HG03520 (cell line): ENCODE data around the gene CNKSR3.

Experiments
- ATAC-seq: cut with Tn5 transposase; IDR thresholded peaks from one replicate; pipeline ENCODE4 v1.9.1; 2021; ENCODE audit warnings: mild to moderate bottlenecking, moderate library complexity; ENCODE audit not compliant: unreplicated experiment

CNKSR3 gene

DNA sequence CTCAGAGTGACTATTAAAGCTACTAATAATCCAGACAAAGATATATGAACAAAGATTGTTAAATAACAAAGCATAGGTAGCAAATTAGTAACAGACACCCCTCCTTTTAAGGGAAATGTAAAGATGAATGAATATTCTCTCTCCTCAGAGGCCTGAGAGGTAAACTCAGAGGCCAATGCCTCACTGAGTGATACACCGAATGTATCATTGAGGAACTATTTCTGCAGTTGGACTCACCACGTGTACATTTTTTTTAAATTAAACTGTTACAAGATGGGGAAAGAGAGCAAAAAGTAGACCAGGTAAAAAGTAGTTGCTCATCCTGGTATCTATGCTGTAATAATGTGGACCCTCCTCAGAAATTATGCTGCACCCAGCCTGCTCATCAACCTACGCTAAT lies 81.6 kb downstream of the CNKSR3 start:
- no peak for ATAC-seq

DNA sequence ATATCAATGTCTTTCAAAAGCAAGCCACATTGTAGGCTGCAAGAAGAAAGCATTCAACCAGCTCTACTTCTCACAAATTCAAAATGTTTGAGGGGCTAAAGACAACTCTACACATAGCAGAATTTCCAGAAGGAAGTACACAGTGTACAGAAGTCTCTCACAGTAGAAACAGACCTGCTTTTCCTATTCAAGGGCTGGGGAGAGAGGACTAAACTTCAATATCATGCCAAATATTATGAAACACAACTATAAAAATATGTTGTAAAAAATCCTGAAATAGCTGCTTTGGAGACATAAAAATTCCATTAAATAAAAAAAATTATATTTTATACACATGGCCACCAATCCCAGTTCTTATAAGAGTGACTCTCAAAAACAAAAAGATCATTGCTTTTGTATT lies 83.0 kb downstream of the CNKSR3 start:
- ATAC-seq = no peak

DNA sequence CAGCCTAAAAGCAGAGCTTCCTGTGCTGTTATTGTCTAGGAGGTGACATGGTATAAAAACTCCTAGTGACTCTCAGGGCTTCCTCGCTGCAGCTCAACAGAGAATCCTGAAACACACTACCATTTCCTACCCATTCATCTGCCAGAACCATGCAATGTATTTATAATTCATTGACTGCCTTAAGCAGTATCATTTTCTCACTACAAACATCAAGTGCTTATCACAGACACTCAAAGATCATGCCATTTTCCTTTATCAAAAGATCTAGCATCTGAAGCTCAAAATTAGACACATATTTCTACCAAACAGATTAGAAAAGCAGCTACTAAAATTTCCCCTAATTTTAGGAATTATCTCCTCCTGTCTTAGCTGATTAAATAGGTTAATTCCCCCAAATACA lies 83.5 kb downstream of the CNKSR3 start:
- no peak for ATAC-seq

GRCh38 chr6:154425034-154425433 lies 85.5 kb downstream of the CNKSR3 start:
- ATAC-seq = no peak

DNA sequence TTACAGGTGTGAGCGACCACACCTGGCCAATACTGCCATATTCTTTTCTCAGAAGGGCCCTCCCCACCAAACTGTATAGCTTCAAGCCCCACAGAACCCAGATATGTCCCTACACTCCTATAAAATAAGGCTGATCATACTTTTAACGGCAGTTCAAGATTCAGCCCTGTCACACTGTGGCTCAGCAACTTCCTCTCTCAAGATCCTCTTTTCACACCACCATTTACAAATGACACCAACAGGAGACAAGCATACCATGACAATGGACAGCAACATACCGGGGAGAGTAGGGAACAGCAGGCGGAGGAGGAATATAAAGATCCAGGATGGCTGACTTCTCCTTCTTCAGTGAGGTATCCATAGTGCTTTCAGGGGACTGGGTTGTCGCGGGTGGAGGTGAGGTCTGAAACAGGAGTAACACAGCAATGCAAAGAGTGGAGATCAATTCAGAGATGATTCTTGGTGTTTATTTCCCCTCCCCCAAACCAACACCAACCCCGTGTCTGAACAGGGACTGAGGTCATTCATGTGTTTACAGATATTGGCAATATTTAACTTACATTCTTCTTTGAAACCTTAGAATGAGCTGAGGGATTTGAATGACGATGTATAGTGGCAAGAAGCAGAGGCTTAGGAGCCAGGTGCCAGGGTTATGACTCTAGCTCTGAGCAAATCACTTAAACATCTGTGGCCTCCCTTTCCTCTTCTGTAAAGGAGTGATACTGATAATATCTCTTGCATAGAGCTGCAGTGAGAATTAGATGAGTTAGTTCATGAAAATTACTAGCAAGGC lies 96.3 kb downstream of the CNKSR3 start:
- ATAC-seq = no peak

DNA sequence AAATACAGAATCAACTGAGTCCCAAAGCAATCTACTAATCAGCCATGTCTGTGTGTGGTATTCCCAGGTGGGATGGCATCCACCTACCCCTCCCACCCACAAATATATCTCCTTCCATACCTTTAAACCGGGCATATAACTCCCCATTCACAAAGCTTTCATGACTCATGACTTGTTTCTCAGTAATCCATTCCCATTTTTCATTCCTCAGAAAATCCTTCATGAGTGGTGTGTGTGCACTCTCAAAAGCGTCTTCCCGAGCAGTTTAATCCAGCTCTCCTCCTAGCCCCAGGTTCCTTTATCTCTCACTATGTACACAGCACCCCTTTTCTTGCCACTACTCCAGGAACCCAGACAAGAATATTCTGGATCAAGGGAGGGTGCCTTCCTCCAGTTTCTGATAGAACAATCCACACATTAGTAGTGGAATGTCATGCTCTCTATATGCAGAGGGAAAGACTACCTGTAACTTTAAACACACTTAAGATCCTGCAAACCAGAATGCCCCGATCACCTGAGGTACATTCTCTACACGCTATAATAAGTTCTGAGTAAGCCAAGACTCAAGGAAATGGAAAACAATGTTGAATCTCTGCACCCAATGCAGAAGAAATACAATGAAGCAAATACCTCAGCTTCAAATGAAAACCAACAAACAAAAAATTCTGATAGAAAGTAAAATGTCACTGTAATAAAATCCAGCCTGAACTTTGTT lies 98.2 kb downstream of the CNKSR3 start:
- ATAC-seq = no peak

DNA sequence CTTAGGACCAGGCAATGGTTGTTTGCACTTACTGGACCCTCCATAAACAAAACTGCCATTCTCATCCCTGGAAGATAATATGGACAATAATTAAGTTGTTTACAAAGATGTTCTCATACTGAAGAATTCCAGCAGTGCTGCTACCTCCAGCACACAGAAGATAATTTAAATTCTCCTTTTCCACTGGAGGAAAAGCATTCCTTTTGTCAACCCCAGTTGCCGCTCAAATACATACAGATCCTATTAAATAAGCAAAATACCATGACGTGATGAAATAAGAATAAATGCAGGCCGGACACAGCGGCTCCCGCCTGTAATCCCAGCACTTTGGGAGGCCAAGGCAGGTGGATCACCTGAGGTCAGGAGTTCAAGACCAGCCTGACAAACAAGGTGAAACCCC lies 99.4 kb downstream of the CNKSR3 start:
- ATAC-seq = no peak

DNA sequence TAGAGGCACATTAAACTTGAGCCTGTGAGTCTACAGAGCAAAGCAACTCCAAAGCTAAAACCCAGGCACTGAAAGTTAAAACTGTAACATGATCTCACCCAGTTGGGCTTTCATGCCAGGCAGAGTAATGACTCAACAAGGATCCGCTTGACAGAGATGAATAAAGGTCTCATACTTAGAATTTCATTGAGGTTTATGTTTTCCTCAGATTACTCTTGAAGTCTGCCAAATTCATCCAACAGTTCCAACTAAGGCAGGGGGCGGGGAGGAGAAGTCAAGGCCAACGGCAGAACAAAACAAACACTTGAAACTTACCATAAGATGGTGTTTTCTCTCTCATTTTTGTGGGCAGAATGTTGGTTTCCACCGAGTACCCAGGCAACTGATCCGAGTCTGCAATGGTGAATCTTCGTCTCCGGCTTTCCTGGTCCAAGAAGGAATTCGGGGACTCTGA lies 99.8 kb downstream of the CNKSR3 start:
- no peak for ATAC-seq

DNA sequence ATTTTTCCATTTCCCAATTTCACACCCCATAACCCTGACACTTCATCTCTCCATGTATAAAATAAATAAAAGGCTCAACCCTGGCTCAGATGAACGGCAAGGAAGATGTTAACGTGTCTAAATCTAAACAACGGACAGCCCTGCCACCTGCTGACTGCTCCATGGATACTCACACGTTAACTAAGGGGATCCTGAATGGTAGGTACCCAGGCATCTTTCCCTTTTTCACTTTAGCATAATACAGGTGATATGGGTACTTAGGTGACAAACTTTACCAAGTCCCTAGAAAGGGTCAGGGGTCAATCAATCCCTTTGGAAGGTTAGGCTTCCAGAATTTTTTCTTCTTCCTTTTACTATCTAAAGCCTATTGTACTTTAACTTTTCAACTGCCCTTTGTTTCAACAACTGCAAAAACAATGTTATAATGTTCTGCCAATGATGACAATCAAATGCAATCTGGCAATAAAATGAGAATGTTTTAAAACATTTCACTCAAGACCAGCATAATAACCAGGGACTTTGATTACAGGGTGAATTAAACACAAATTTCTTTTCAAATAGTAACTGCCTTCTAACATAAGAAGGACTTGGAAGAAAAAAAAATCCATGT lies 101.5 kb downstream of the CNKSR3 start:
- ATAC-seq = no peak

DNA sequence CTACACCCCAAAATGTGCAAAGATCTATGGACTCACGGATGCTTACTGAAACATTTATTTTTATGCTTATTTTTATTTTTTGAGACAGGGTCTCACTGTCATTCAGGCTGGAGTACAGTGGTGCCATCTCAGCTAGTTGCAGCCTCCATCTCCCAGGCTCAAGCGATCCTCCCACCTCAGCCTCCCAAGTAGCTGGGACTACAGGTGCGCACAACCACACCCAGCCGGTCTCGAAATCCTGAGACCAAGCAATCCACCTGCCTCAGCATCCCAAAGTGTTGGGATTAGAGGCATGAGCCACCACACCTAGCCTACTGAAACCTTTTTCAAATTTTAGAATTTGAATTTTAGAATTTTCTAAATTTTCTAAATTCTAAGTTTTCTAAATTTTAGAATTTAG lies 103.0 kb downstream of the CNKSR3 start:
- no peak for ATAC-seq

DNA sequence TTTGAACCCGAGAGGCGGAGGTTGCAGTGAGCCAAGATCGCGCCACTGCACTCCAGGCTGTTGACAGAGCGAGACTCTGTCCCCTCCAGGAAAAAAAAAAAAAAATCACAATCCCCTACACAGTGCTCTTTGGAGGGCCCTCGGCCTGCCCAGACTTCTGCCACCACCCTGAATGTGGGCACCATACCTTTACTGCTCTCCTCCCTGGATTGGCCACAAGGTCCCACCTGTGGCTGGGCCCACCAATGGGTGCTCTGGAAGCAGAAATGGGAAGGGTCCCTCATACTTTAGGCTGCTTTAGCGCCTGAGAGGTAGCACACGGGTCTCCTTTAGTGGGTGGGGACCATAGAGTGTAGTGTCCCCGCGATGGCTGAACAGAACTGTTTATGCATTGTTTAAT lies 103.6 kb downstream of the CNKSR3 start:
- no peak for ATAC-seq

DNA sequence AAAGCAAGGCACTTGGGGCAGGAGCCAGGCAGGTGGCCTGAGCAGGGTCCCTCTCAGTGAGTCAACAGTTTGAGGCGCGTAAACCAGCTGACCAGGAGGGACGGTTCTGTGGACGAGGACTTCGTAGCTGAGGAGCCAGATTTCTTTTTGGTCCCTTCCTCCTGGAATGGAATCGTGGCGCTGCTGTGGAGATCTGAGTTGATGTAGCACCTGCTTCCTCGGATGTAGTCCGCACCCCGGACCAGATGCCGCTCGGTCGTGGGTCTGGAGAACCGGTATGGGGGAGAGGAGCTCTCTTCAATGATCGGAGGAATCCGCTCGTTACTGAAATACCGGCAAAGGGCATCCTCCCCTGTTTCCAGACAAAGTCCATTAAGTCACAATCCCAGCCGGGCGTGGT lies 104.2 kb downstream of the CNKSR3 start:
- ATAC-seq = no peak

DNA sequence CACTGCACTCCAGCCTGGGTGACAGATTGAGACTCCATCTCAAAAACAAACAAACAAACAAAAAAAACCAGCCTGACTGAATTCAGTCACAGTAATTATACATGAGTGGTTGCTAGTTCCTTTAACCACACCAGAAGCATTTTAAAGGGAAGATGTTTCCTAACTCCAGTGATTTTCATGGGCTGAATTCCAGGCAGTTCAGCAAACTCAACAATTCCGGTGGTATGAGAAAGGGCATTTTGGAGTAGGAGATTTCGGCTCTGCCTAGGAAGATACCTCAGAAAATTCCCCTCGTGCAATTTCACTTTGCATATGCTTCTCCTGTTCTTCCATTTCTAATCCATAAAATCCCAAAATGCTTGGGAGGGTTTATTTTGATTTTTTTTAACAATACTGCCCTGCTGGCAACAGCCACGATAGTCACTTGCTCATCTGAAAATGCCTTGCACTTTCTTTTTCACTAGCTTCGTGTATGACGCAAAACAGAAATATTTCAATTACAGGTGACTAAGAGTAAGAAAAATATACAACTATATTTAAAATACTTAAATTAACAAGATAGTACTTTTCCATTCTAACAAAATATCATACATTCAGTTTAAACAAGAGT lies 105.6 kb downstream of the CNKSR3 start:
- no peak for ATAC-seq

DNA sequence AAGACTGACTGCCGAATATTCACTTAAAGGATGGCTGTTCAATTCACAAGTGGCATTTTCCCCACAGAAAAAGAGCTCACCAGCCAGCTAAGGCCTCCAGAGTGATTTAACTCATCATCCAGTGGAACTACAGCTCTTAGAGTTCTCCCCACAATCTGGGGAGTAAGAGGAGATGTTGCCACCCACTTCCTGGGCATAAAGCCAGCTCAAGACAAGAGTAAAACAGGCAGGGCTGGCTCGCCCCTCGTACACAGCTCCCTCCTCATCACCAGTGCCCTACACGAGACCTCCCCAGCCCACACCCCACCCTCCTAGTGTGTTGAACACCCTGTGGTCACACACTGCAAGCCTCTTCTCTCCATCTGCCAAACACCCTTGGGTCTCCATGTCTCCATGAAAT lies 106.7 kb downstream of the CNKSR3 start:
- ATAC-seq = no peak

DNA sequence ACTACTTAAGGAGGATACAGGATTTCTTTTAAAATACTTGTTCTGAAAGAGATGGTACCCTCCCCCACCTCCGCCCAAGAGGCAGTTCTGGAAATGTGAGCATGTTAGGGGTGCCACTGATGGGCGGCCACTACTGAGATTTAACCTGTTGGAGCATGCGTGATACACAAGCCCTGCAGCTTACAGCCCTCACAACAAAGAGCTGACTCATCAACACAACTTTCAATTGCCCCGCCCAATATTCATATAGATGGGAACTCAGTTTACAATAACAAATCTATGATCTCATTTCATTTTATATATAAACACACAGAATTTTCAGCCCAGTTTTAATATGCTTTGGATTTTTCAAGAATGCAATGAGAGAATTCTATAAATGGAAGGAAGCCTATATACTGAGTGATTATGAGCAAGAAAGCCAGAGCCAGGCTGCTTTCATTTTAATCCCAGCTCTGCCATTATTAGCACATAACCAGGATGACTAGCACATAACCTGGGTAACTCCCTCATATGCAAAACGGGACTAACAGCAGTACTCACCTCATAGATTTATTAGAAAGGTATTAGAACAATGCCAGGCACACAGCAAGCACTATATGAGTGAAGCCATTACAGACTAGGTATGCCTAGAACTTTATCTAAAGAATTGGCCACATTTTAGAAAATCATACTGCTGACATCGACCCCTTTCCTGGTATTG lies 108.3 kb downstream of the CNKSR3 start:
- no peak for ATAC-seq

GRCh38 chr6:154399097-154399496 lies 111.4 kb downstream of the CNKSR3 start:
- ATAC-seq = no peak

DNA sequence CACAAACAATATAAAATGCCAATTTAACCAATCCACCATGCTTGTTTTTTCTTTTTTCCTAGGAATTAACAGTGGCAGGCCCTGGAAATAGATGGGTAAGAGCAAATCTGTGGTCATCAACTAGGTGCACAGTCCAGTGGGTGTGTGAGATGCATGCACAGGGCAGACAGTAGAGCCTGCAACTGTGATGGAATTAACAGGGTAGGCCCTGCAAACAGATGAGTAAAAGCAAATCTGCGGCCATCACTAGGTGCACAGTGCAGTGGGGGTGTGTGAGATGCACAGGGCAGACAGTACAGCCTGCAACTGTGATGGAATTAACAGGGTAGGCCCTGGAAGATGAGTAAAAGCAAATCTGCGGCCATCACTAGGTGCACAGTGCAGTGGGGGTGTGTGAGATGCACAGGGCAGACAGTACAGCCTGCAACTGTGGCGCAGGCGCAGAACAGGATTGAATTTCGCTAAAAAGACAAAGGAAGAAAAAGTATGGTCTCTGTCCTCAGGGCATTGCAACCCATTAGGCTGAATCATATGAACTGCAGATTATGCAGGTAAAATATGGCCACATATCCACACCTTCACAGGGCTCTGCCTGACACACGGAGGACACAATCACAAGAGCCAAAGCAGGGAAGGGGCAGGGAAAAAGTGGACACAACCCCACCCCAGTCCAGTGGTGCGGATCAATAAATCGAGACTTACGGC lies 112.8 kb downstream of the CNKSR3 start:
- ATAC-seq = no peak

DNA sequence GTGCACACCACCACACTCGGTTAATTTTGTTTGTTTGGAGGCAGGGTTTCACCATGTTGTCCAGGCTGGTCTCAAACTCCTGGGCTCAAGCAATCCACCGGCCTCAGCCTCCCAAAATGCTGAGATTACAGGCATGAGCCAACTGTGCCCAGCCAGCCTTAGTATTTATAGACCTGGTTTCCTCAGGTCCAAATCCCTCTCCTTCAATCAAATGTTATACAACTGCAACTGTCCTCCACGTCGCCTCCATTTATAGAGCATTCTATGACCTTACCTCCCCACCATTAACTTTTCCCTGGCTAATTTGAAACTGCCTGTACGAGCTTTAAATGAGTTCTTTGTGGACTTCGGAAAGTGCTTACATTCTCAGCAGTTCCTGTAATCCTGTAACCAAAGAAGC lies 114.6 kb downstream of the CNKSR3 start:
- no peak for ATAC-seq

DNA sequence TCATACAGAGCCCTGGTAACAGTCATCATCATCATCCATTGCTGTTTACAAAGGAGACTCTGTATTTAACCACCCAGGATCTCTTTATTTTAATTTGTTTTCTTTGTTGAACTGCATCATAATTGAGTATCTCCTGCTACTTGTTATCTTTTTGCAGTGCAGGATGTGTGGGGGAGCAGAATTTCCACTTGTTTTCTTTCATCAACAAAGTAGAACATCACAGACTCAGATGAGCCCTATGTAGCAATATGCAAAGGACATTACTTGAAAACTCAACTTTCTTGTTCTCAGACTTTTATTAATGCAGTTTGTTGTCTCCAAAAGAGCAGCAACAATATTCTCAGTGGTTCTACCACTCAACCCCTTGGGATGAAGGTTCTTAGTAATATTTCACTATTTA lies 115.2 kb downstream of the CNKSR3 start:
- ATAC-seq = no peak

GRCh38 chr6:154394571-154394970 lies 115.9 kb downstream of the CNKSR3 start:
- no peak for ATAC-seq
